ENCODE results near the gene ASAP2.

- TF ChIP-seq CTCF (conservative IDR thresholded peaks at IDR 0.05; ENCODE audit: low read length) (no peak), EZH2phosphoT487 (IDR thresholded peaks at IDR 0.05; ENCODE audit: borderline replicate concordance) (no peak)
Observed at GRCh38 chr2:9445089-9445488, 238.5 kb downstream of the ASAP2 start.
